ENCODE data around the gene BIVM.

GRCh38 chr13:102807699-102808098 is 8.8 kb downstream of the BIVM start:
- TF ChIP-seq CTCF (IDR thresholded peaks at IDR 0.05) (no peak), POLR2A (IDR thresholded peaks at IDR 0.05) (no peak), POLR2AphosphoS5 (IDR thresholded peaks at IDR 0.05) (no peak)

All from breast epithelium (tissue), 3 donors.